OCI-LY1 (cell line): ENCODE measurements around the gene ZBTB5.

Experiments used
- H2AFZ ChIP-seq: fragments of 200-600 bp; sonication (generic), shearing (Covaris generic); 2 replicates; pipeline ENCODE4 v1.6.0; 2014; ENCODE audit warnings: antibody characterized with exemption, mild to moderate bottlenecking, low read length
- H3F3A ChIP-seq: fragments of 200-600 bp; sonication (generic), shearing (Covaris generic); 2 replicates; pipeline ENCODE4 v1.6.0; 2014; ENCODE audit warnings: mild to moderate bottlenecking, antibody characterized with exemption, low read length, moderate library complexity; ENCODE audit not compliant: insufficient read depth
- H3K27ac ChIP-seq: fragments of 200-600 bp; sonication (generic); 2 replicates; pipeline ENCODE4 v1.5.1; 2014; ENCODE audit warnings: low read length, mixed run types, mild to moderate bottlenecking, low read depth; ENCODE audit not compliant: poor library complexity, severe bottlenecking
- H3K27me3 ChIP-seq: fragments of 200-600 bp; sonication (generic); 2 replicates; pipeline ENCODE4 v1.6.0; 2014; ENCODE audit warnings: antibody characterized with exemption, mild to moderate bottlenecking, low read length, moderate library complexity; ENCODE audit not compliant: insufficient read depth
- H3K36me3 ChIP-seq: fragments of 200-600 bp; sonication (generic); 2 replicates; pipeline ENCODE4 v1.6.1; 2014; ENCODE audit warnings: mild to moderate bottlenecking, antibody characterized with exemption, low read length, moderate library complexity, mixed read lengths; ENCODE audit not compliant: insufficient read depth
- H3K4me1 ChIP-seq: fragments of 200-600 bp; sonication (generic); 2 replicates; pipeline ENCODE4 v1.5.1; 2014; ENCODE audit warnings: mild to moderate bottlenecking, low read length, moderate library complexity; ENCODE audit not compliant: insufficient read depth, severe bottlenecking
- H3K4me2 ChIP-seq: fragments of 200-600 bp; sonication (generic), shearing (Covaris generic); 2 replicates; pipeline ENCODE4 v1.6.1; 2014; ENCODE audit warnings: low read length
- H3K4me3 ChIP-seq: fragments of 200-600 bp; sonication (generic); 2 replicates; pipeline ENCODE4 v1.5.1; 2014; ENCODE audit warnings: low read length, low read depth, mild to moderate bottlenecking, mixed read lengths; ENCODE audit not compliant: poor library complexity, severe bottlenecking
- H3K79me2 ChIP-seq: fragments of 200-600 bp; shearing (Covaris generic); 2 replicates; pipeline ENCODE4 v1.6.1; 2016; ENCODE audit warnings: mixed run types, low read length, mixed read lengths; ENCODE audit not compliant: insufficient read depth
- H3K9ac ChIP-seq: fragments of 200-600 bp; sonication (generic), shearing (Covaris generic); 2 replicates; pipeline ENCODE4 v1.6.1; 2014; ENCODE audit warnings: mild to moderate bottlenecking, low read length, mixed read lengths
- H3K9me2 ChIP-seq: fragments of 200-600 bp; sonication (generic), shearing (Covaris generic); 2 replicates; pipeline ENCODE4 v1.6.1; 2014; ENCODE audit warnings: low read depth, mild to moderate bottlenecking, low read length, mixed read lengths
- H3K9me3 ChIP-seq: fragments of 200-600 bp; shearing (Covaris generic); 2 replicates; pipeline ENCODE4 v1.6.1; 2014; ENCODE audit warnings: low read length, mixed read lengths
- H4K20me1 ChIP-seq: fragments of 200-600 bp; sonication (generic), shearing (Covaris generic); 2 replicates; pipeline ENCODE4 v1.6.0; 2016; ENCODE audit warnings: mild to moderate bottlenecking, low read length; ENCODE audit not compliant: insufficient read depth
- CTCF ChIP-seq: fragments of 200-600 bp; sonication (generic), shearing (Covaris generic); IDR thresholded peaks from 2 replicates; pipeline ENCODE4 v1.5.1; 2017; ENCODE audit warnings: mild to moderate bottlenecking, antibody characterized with exemption, low read length, moderate library complexity, mixed read lengths
- EZH2 ChIP-seq: fragments of 200-600 bp; sonication (generic), shearing (Covaris generic); IDR thresholded peaks from 2 replicates; pipeline ENCODE4 v1.8.0; 2017; ENCODE audit warnings: borderline replicate concordance, mixed run types, mild to moderate bottlenecking, antibody characterized with exemption, low read length, moderate library complexity, mixed read lengths

The ZBTB5 gene

GRCh38 chr9:37442556-37442955 lies 22.7 kb downstream of the ZBTB5 start:
- Histone ChIP-seq H3K36me3 (peaks cover 78% of the 10 kb centered on the region), H3K4me2 (no peak overlapping the region), H3K27ac (no peak overlapping the region), H4K20me1 (no peaks in the 10 kb centered on the region), H3K4me3 (no peak overlapping the region), H2AFZ (no peak overlapping the region), H3K9me3 (no peaks in the 10 kb centered on the region), H3K4me1 (peaks cover 5% of the 10 kb centered on the region), H3K9me2 (no peaks in the 10 kb centered on the region), H3K27me3 (no peaks in the 10 kb centered on the region), H3K79me2 (peaks cover 13% of the 10 kb centered on the region), H3K9ac (no peak overlapping the region), H3F3A (no peaks in the 10 kb centered on the region)
- TF ChIP-seq EZH2 (no peak), CTCF (no peak)

GRCh38 chr9:37441776-37442370 lies 23.4 kb downstream of the ZBTB5 start:
- Histone ChIP-seq H3K4me3 (no peak overlapping the region), H3K27ac (no peak overlapping the region), H3K9me2 (no peaks in the 10 kb centered on the region), H3K9ac (no peak overlapping the region), H3K9me3 (no peaks in the 10 kb centered on the region), H3K79me2 (peaks cover 8% of the 10 kb centered on the region; the same call in 1 of the 2 replicates), H3K4me2 (no peak overlapping the region), H3F3A (no peaks in the 10 kb centered on the region), H3K27me3 (no peaks in the 10 kb centered on the region), H4K20me1 (no peaks in the 10 kb centered on the region), H2AFZ (no peak overlapping the region), H3K4me1 (peaks cover 5% of the 10 kb centered on the region), H3K36me3 (peaks cover 78% of the 10 kb centered on the region)
- TF ChIP-seq EZH2 = no peak
- TF ChIP-seq CTCF = no peak

- no peaks in the 10 kb centered on the region for H4K20me1 ChIP-seq
- peaks cover 7% of the 10 kb centered on the region for H3K4me1 ChIP-seq
- peaks cover 95% of the 10 kb centered on the region for H3K36me3 ChIP-seq
- H3K4me2 ChIP-seq = no peak overlapping the region
- H3K79me2 ChIP-seq = no peaks in the 10 kb centered on the region
- H3K27ac ChIP-seq = no peak overlapping the region
- H2AFZ ChIP-seq = no peak overlapping the region
- H3K9ac ChIP-seq = no peak overlapping the region
- H3K9me3 ChIP-seq = no peaks in the 10 kb centered on the region
- no peaks in the 10 kb centered on the region for H3F3A ChIP-seq
- TF ChIP-seq CTCF (no peak), EZH2 (no peak)
- H3K4me3 ChIP-seq = no peak overlapping the region
- no peaks in the 10 kb centered on the region for H3K9me2 ChIP-seq
- H3K27me3 ChIP-seq = no peaks in the 10 kb centered on the region
Measured at GRCh38 chr9:37438359-37438758, 26.9 kb downstream of the ZBTB5 start.
